ENCODE measurements around the gene TMEM163.
"Not testable (repeated sequence)": the region's sequence is repeated elsewhere in the genome, so short reads cannot be mapped to it uniquely, and the experiment has no call there.

Gene TMEM163

GRCh38 chr2:134718817-134719814, at the start of gene TMEM163:
TMEM163 (minus strand) TSS chr2:134719000.
- DNase-seq, result no peak

GRCh38 chr2:134766583-134766982, 47.8 kb upstream of the TMEM163 start:
- DNase-seq, result no peak

- no peak for DNase-seq
Observed at GRCh38 chr2:134765987-134766386, 47.2 kb upstream of the TMEM163 start.

- no peak for DNase-seq
Observed at GRCh38 chr2:134764164-134764563, 45.4 kb upstream of the TMEM163 start.

GRCh38 chr2:134763164-134763710, 44.4 kb upstream of the TMEM163 start:
- DNase-seq, result no peak

GRCh38 chr2:134762508-134762907, 43.7 kb upstream of the TMEM163 start:
- no peak for DNase-seq

- no peak for DNase-seq
Observed at GRCh38 chr2:134760385-134760784, 41.6 kb upstream of the TMEM163 start.

GRCh38 chr2:134758633-134759032, 39.8 kb upstream of the TMEM163 start:
- no peak for DNase-seq

- not testable (repeated sequence) for DNase-seq
Observed at GRCh38 chr2:134751981-134752380, 33.2 kb upstream of the TMEM163 start.

- DNase-seq, result no peak
Observed at GRCh38 chr2:134745546-134745945, 26.7 kb upstream of the TMEM163 start.

- DNase-seq, result no peak
Observed at GRCh38 chr2:134745023-134745422, 26.2 kb upstream of the TMEM163 start.

- no peak for DNase-seq
Observed at GRCh38 chr2:134739879-134740301, 21.1 kb upstream of the TMEM163 start.

GRCh38 chr2:134739236-134739878, 20.6 kb upstream of the TMEM163 start:
- DNase-seq, result no peak

GRCh38 chr2:134738141-134738870, 19.5 kb upstream of the TMEM163 start:
- no peak for DNase-seq

- no peak for DNase-seq
Observed at GRCh38 chr2:134737671-134738070, 18.9 kb upstream of the TMEM163 start.

- DNase-seq, result no peak
Observed at GRCh38 chr2:134736167-134736880, 17.5 kb upstream of the TMEM163 start.

GRCh38 chr2:134728163-134728562, 9.4 kb upstream of the TMEM163 start:
- no peak for DNase-seq

- DNase-seq, result no peak
Observed at GRCh38 chr2:134727385-134727784, 8.6 kb upstream of the TMEM163 start.

- no peak for DNase-seq
Observed at GRCh38 chr2:134726645-134727044, 7.8 kb upstream of the TMEM163 start.

GRCh38 chr2:134725876-134726275, 7.1 kb upstream of the TMEM163 start:
- DNase-seq, result no peak

GRCh38 chr2:134724341-134724740, 5.5 kb upstream of the TMEM163 start:
- DNase-seq, result no peak

GRCh38 chr2:134723742-134724141, 4.9 kb upstream of the TMEM163 start:
- not testable (repeated sequence) for DNase-seq

All from left hindlimb (tissue), 1 donor.